Neural progenitor cell (in vitro differentiated cells): ENCODE results near the gene LONRF2. TPM values are rescaled to one million over a fixed set of nuclear protein-coding genes. Genes with fewer than 3 reads are reported as not detected.

Source experiments
- DNase-seq: peaks from one replicate; pipeline ENCODE4 v3.0.0-alpha.2; 2016; ENCODE audit warnings: low spot score
- H2AFZ ChIP-seq: fragments of 200-600 bp; sonication (generic); replicated peaks from 2 replicates; pipeline ENCODE4 v1.6.1; 2016; ENCODE audit warnings: antibody characterized with exemption
- H3F3A ChIP-seq: fragments of 200-600 bp; sonication (generic); 2 replicates; pipeline ENCODE4 v1.6.1; 2016; ENCODE audit warnings: antibody characterized with exemption, low read depth
- H3K27ac ChIP-seq: fragments of 200-600 bp; sonication (generic); 2 replicates; pipeline ENCODE4 v1.5.1; 2016; ENCODE audit warnings: mild to moderate bottlenecking
- H3K27me3 ChIP-seq: fragments of 200-600 bp; sonication (generic); 2 replicates; pipeline ENCODE4 v1.6.1; 2016; ENCODE audit warnings: mild to moderate bottlenecking, moderate library complexity
- H3K36me3 ChIP-seq: fragments of 200-600 bp; sonication (generic); 2 replicates; pipeline ENCODE4 v1.5.1; 2016
- H3K4me1 ChIP-seq: fragments of 200-600 bp; sonication (generic); 2 replicates; pipeline ENCODE4 v1.6.1; 2016; ENCODE audit warnings: mixed run types
- H3K4me2 ChIP-seq: fragments of 200-600 bp; sonication (generic); 2 replicates; pipeline ENCODE4 v1.6.1; 2016
- H3K4me3 ChIP-seq: fragments of 200-600 bp; sonication (generic); 2 replicates; pipeline ENCODE4 v1.5.1; 2016
- H3K79me2 ChIP-seq: fragments of 200-600 bp; sonication (generic); 2 replicates; pipeline ENCODE4 v1.6.1; 2016; ENCODE audit warnings: low read depth
- H3K9ac ChIP-seq: fragments of 200-600 bp; sonication (generic); 2 replicates; pipeline ENCODE4 v1.6.1; 2016
- H3K9me3 ChIP-seq: fragments of 200-600 bp; sonication (generic); 2 replicates; pipeline ENCODE4 v1.5.1; 2016; ENCODE audit warnings: low read depth
- H4K20me1 ChIP-seq: fragments of 200-600 bp; sonication (generic); 2 replicates; pipeline ENCODE4 v1.6.1; 2016; ENCODE audit warnings: low read depth
- H3K27ac Mint-ChIP-seq: 3 replicates; pipeline ENCODE4 v1.8.0; 2021; ENCODE audit warnings: mixed read lengths
- H3K27me3 Mint-ChIP-seq: 2 replicates; pipeline ENCODE4 v1.8.0; 2022; ENCODE audit warnings: low read depth, mild to moderate bottlenecking, inconsistent platforms, moderate library complexity, mixed read lengths; ENCODE audit not compliant: insufficient read depth
- H3K36me3 Mint-ChIP-seq: 3 replicates; pipeline ENCODE4 v1.8.0; 2021; ENCODE audit warnings: mixed read lengths
- H3K4me1 Mint-ChIP-seq: 3 replicates; pipeline ENCODE4 v1.8.0; 2021; ENCODE audit warnings: mixed read lengths
- H3K4me3 Mint-ChIP-seq: 3 replicates; pipeline ENCODE4 v1.8.0; 2021; ENCODE audit warnings: mild to moderate bottlenecking, moderate library complexity, mixed read lengths
- H3K9me3 Mint-ChIP-seq: 3 replicates; pipeline ENCODE4 v1.8.0; 2020; ENCODE audit warnings: mixed read lengths
- CTCF ChIP-seq: fragments of 200-600 bp; sonication (generic); IDR thresholded peaks from 2 replicates; pipeline ENCODE4 v1.5.1; 2017; ENCODE audit warnings: antibody characterized with exemption, mild to moderate bottlenecking
- EZH2 ChIP-seq: fragments of 200-600 bp; sonication (generic); IDR thresholded peaks from 2 replicates; pipeline ENCODE4 v1.6.1; 2017; ENCODE audit warnings: antibody characterized with exemption, mild to moderate bottlenecking, moderate library complexity
- EZH2phosphoT487 ChIP-seq: fragments of 200-600 bp; sonication (generic); IDR thresholded peaks from 2 replicates; pipeline ENCODE4 v1.6.1; 2017; ENCODE audit warnings: antibody characterized with exemption
- total RNA-seq: library from RNA; depleted of rRNA; stranded (reverse); fragments of >200 nt; gene quantifications from 2 replicates; pipeline ENCODE4 v1.2.3, GENCODE V29; 2015; ENCODE audit warnings: low replicate concordance

The LONRF2 gene
- total RNA-seq, 1 donor from 2014 or later: 0.37 TPM

- Histone ChIP-seq H3K4me1 (no peaks in the 10 kb centered on the region), H3K27me3 (no peaks in the 10 kb centered on the region), H3F3A (no peaks in the 10 kb centered on the region), H3K9me3 (no peaks in the 10 kb centered on the region), H3K4me2 (no peak overlapping the region), H3K36me3 (no peaks in the 10 kb centered on the region), H2AFZ (no peak overlapping the region), H4K20me1 (no peaks in the 10 kb centered on the region), H3K9ac (no peak overlapping the region), H3K79me2 (no peaks in the 10 kb centered on the region), H3K4me3 (no peak overlapping the region), H3K27ac (no peak overlapping the region)
- Mint-ChIP-seq H3K27me3 (peaks cover 2% of the 10 kb centered on the region), H3K4me1 (no peaks in the 10 kb centered on the region), H3K4me3 (no peak overlapping the region), H3K9me3 (no peaks in the 10 kb centered on the region), H3K27ac (no peak overlapping the region), H3K36me3 (no peaks in the 10 kb centered on the region)
- no peak for DNase-seq
- TF ChIP-seq EZH2: no peak
- no peak for TF ChIP-seq CTCF
- TF ChIP-seq EZH2phosphoT487: no peak
Observed at GRCh38 chr2:100228967-100229366, 93.3 kb downstream of the LONRF2 start.

- Mint-ChIP-seq H3K27me3 (peaks cover 2% of the 10 kb centered on the region), H3K4me1 (no peaks in the 10 kb centered on the region), H3K9me3 (peaks cover 1% of the 10 kb centered on the region), H3K36me3 (no peaks in the 10 kb centered on the region), H3K4me3 (no peak overlapping the region), H3K27ac (no peak overlapping the region)
- Histone ChIP-seq H3K4me1 (no peaks in the 10 kb centered on the region), H3K79me2 (no peaks in the 10 kb centered on the region), H3K36me3 (no peaks in the 10 kb centered on the region), H3K9me3 (no peaks in the 10 kb centered on the region), H2AFZ (no peak overlapping the region), H3K27me3 (no peaks in the 10 kb centered on the region), H3K4me3 (no peak overlapping the region), H3K27ac (no peak overlapping the region), H3K4me2 (no peak overlapping the region), H3F3A (no peaks in the 10 kb centered on the region), H4K20me1 (no peaks in the 10 kb centered on the region), H3K9ac (no peak overlapping the region)
- no peak for DNase-seq
- TF ChIP-seq EZH2 (no peak), CTCF (no peak), EZH2phosphoT487 (no peak)
Observed at GRCh38 chr2:100228415-100228814, 93.9 kb downstream of the LONRF2 start.

- Mint-ChIP-seq H3K27ac (no peak overlapping the region), H3K9me3 (peaks cover 2% of the 10 kb centered on the region), H3K27me3 (no peaks in the 10 kb centered on the region), H3K4me1 (no peaks in the 10 kb centered on the region), H3K4me3 (no peak overlapping the region), H3K36me3 (no peaks in the 10 kb centered on the region)
- H3K36me3 ChIP-seq: no peaks in the 10 kb centered on the region
- H3K27ac ChIP-seq: no peak overlapping the region
- H3F3A ChIP-seq: no peaks in the 10 kb centered on the region
- no peaks in the 10 kb centered on the region for H3K9me3 ChIP-seq
- no peak overlapping the region for H3K9ac ChIP-seq
- H3K4me1 ChIP-seq: no peaks in the 10 kb centered on the region
- no peak for DNase-seq
- no peak overlapping the region for H3K4me2 ChIP-seq
- no peaks in the 10 kb centered on the region for H4K20me1 ChIP-seq
- H3K4me3 ChIP-seq: no peak overlapping the region
- TF ChIP-seq CTCF: no peak
- TF ChIP-seq EZH2: no peak
- no peak for TF ChIP-seq EZH2phosphoT487
- no peak overlapping the region for H2AFZ ChIP-seq
- H3K27me3 ChIP-seq: no peaks in the 10 kb centered on the region
- H3K79me2 ChIP-seq: no peaks in the 10 kb centered on the region
Observed at GRCh38 chr2:100224988-100225710, 97.2 kb downstream of the LONRF2 start.
